Testis (tissue), 2 donors: ENCODE measurements around the gene SPSB1.

Experiments
- CTCF ChIP-seq, 3 experiments: fragments of 450-650 bp in 2 of 3; fragments of 200-600 bp in 1 of 3; sonication (generic) in 1 of 3; IDR thresholded peaks; one replicate each; pipeline ENCODE4 v1.5.1; 2016 to 2019; ENCODE audit warnings: antibody characterized with exemption in 3 of 3, mild to moderate bottlenecking in 2 of 3, moderate library complexity in 1 of 3
- POLR2A ChIP-seq: fragments of 450-650 bp; IDR thresholded peaks from one replicate; pipeline ENCODE4 v1.6.1; 2017; ENCODE audit warnings: antibody characterized with exemption, mild to moderate bottlenecking, moderate library complexity

GRCh38 chr1:9317591-9318417, 25.1 kb downstream of the SPSB1 start:
- no peak for TF ChIP-seq CTCF (IDR thresholded peaks at IDR 0.05)
- TF ChIP-seq POLR2A, result no peak
